Nephron progenitor cell (in vitro differentiated cells): ENCODE measurements around the gene IL16.

ENCODE experiments used
- DNase-seq: peaks from one replicate; pipeline ENCODE4 v3.0.0; 2021
- H3K27ac Mint-ChIP-seq: 2 replicates; pipeline ENCODE4 v1.8.0; 2021; ENCODE audit warnings: mild to moderate bottlenecking, moderate library complexity, mixed read lengths
- H3K27me3 Mint-ChIP-seq: 2 replicates; pipeline ENCODE4 v1.8.0; 2021; ENCODE audit warnings: mild to moderate bottlenecking, low read depth, mixed read lengths; ENCODE audit not compliant: poor library complexity
- H3K36me3 Mint-ChIP-seq: 2 replicates; pipeline ENCODE4 v1.8.0; 2021; ENCODE audit warnings: low read depth, mixed read lengths
- H3K4me1 Mint-ChIP-seq: 2 replicates; pipeline ENCODE4 v1.8.0; 2021; ENCODE audit warnings: mixed read lengths
- H3K4me3 Mint-ChIP-seq: 2 replicates; pipeline ENCODE4 v1.8.0; 2021; ENCODE audit warnings: mild to moderate bottlenecking, moderate library complexity, mixed read lengths
- H3K9me3 Mint-ChIP-seq: 2 replicates; pipeline ENCODE4 v1.8.0; 2021; ENCODE audit warnings: mild to moderate bottlenecking, moderate library complexity, mixed read lengths
- TF ChIP-seq, protein P1 (sequence below): fragments of 200-600 bp; sonication (generic); IDR thresholded peaks from 2 replicates; pipeline ENCODE4 v1.5.0; 2021; ENCODE audit warnings: antibody characterized with exemption

The IL16 gene

DNA sequence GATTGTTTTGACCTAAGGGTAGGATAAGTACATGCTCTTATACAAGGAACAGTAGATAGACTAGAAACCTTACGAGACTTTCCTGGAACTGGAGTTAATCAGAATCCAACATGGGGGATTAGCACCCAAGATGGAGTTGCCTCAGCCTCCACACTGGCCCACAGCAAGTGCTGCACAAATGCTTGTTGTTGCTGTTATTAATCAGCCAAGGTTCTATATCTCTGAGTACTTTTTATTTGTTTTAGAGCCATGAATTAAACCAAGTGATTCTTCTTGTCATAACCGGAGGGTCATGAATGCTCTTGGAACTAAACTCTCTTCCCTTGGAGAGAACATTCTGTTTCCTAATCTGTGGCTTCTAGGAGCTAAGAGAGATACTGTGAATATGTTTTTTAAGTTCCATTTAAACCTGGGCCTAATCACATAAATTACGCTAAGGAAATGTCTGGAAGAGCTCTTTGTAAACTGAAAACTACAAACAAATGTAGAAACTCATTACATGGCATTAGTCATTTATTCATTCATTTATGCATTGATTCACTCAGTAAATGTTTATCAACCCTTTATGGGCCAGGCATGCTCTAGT lies 5.7 kb upstream of the IL16 start:
- Mint-ChIP-seq H3K4me3 (no peak overlapping the region), H3K27ac (no peak overlapping the region), H3K27me3 (peaks cover 14% of the 10 kb centered on the region), H3K9me3 (no peaks in the 10 kb centered on the region), H3K4me1 (peaks cover 10% of the 10 kb centered on the region), H3K36me3 (no peaks in the 10 kb centered on the region)
- DNase-seq = no peak
- TF ChIP-seq, protein P1, sequence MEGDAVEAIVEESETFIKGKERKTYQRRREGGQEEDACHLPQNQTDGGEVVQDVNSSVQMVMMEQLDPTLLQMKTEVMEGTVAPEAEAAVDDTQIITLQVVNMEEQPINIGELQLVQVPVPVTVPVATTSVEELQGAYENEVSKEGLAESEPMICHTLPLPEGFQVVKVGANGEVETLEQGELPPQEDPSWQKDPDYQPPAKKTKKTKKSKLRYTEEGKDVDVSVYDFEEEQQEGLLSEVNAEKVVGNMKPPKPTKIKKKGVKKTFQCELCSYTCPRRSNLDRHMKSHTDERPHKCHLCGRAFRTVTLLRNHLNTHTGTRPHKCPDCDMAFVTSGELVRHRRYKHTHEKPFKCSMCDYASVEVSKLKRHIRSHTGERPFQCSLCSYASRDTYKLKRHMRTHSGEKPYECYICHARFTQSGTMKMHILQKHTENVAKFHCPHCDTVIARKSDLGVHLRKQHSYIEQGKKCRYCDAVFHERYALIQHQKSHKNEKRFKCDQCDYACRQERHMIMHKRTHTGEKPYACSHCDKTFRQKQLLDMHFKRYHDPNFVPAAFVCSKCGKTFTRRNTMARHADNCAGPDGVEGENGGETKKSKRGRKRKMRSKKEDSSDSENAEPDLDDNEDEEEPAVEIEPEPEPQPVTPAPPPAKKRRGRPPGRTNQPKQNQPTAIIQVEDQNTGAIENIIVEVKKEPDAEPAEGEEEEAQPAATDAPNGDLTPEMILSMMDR = no peak

DNA sequence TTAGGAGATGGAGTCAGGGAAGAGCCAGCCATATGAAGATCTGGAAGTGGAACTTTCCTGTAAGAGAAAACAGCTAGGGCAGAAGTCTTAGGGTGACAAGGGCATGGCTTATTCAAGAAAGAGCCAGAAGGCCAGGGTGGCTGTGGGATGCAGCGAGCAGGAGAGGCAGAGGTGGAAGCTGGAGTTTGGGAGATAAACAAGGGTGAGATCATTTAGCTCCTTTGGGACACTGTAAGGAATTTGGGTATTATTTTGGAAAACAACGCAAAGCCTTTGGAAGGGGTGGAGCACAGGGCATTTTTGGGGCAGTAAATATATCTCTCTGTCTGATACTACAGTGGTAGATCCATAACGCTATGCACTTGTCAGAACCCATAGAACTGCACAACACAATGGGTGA lies 5.0 kb upstream of the IL16 start:
- no peaks in the 10 kb centered on the region for H3K9me3 Mint-ChIP-seq
- no peak for DNase-seq
- no peaks in the 10 kb centered on the region for H3K36me3 Mint-ChIP-seq
- H3K27ac Mint-ChIP-seq = no peak overlapping the region
- peaks cover 10% of the 10 kb centered on the region for H3K4me1 Mint-ChIP-seq
- TF ChIP-seq, protein P1 = no peak
- no peak overlapping the region for H3K4me3 Mint-ChIP-seq
- H3K27me3 Mint-ChIP-seq = peaks cover 17% of the 10 kb centered on the region

DNA sequence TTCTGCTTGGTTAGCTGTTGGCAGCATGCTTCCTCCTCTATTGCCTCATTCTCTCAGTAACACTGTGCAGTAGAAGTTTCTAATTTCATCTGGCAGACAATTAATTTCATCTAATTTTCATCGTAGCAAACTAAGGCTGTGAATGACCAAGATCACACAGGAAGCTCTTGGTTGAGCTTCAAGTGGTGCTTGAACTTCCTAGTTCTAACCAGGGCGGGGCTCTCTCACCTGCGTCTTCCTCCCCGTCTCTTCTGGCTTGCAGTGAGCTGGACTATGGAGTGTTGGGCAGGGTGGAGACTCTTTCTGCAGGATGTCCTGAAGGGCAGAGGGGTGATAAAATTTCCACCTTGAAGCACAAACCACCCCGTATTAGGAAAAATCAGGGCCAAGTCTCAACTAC lies 2.0 kb upstream of the IL16 start:
- Mint-ChIP-seq H3K36me3 (no peaks in the 10 kb centered on the region), H3K27me3 (peaks cover 21% of the 10 kb centered on the region), H3K4me1 (peaks cover 16% of the 10 kb centered on the region), H3K27ac (no peak overlapping the region), H3K4me3 (no peak overlapping the region), H3K9me3 (no peaks in the 10 kb centered on the region)
- TF ChIP-seq, protein P1 = no peak
- DNase-seq = no peak

DNA sequence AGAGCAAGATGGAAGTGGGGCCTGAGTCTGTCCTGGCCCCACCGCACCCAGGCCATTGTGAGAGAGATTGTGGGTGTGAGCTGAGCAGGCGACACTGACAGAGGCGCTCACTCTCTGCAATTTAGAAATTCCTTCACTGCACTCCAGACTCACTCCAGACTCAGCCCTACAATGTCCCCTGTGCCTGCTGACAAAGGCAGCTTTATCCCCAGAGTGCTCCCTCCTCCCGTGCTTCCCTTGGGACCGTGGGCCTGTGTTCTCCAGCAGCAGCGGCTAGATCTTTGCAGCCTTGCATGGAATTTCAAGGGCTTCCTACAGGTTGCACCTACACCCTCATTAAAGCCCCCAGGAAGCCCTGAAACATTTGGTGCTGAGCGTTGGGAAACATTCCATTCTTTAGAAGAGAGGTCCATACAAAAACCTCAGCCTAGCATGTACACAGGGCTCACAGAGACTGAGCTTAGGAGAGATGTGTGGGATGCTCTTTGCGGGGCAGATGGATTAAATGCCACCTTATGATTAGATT lies 1.3 kb upstream of the IL16 start:
- Mint-ChIP-seq H3K27ac (no peak overlapping the region), H3K9me3 (no peaks in the 10 kb centered on the region), H3K4me3 (no peak overlapping the region), H3K27me3 (peaks cover 21% of the 10 kb centered on the region), H3K4me1 (peaks cover 16% of the 10 kb centered on the region), H3K36me3 (no peaks in the 10 kb centered on the region)
- DNase-seq = peak; percentile 18
- TF ChIP-seq, protein P1 = no peak

DNA sequence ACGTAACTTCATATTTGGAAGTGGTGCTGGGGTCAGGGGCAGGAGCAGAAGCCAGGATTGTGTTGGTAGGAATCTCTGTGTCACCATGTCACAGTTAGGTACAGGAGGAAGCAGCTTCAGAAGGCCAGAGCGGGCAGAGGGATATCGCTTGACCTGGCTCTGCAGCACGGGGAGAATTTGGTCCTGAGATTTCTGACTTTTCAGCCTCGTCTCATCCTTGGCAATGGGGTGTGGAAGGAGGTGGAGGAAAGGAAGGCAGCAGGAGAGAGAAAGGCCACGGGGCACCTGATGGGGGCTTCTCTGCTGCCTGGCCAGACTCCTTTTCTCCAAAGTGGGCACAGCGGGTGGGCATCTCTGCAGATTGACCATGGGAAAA lies 564 bp downstream of the IL16 start:
- Mint-ChIP-seq H3K4me3 (no peak overlapping the region), H3K36me3 (no peaks in the 10 kb centered on the region), H3K9me3 (no peaks in the 10 kb centered on the region), H3K27me3 (peaks cover 15% of the 10 kb centered on the region), H3K4me1 (peaks cover 16% of the 10 kb centered on the region), H3K27ac (no peak overlapping the region)
- TF ChIP-seq, protein P1 = no peak
- DNase-seq = no peak

DNA sequence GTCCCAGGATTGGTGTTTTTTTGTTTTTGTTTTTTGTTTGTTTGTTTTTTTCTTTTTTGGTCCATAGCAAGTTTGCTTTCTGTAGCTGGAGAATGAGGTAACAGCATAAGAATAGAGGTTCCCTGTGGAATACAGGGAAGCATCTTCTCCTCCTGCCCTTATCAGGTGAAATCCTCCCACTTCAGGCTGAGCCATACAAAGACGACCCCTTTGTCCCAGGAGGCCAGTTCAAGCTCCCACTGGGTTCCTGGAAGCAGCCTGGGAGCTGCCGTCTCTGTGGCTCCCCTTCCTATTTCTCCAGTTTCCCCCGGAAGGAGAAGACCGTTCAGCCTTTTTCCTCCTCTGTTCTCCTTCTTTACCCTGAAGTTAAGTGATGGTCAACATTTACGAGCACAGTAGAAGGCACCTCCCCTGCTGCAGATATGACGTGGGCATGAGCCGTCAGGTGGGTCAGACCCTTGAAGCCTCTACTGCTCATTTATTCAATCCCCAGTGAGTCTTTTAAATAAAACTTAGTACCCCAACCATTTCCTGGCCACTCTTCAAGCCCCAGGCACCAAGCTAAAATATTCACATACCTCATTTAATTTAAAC lies 1.1 kb downstream of the IL16 start:
- peak overlapping the region; percentile 9 for H3K27ac Mint-ChIP-seq
- H3K9me3 Mint-ChIP-seq = no peaks in the 10 kb centered on the region
- DNase-seq = no peak
- H3K4me3 Mint-ChIP-seq = no peak overlapping the region
- H3K36me3 Mint-ChIP-seq = no peaks in the 10 kb centered on the region
- peaks cover 15% of the 10 kb centered on the region for H3K27me3 Mint-ChIP-seq
- TF ChIP-seq, protein P1 = no peak
- peaks cover 16% of the 10 kb centered on the region for H3K4me1 Mint-ChIP-seq
